GM12864 (cell line): ENCODE results near the gene SORBS1.

Experiments used
- DNase-seq: peaks from one replicate; pipeline ENCODE4 v3.0.0-alpha.2; 2011; ENCODE audit warnings: low read depth
- H3K4me3 ChIP-seq: 2 replicates; pipeline ENCODE4 v1.5.1; 2011; ENCODE audit warnings: mild to moderate bottlenecking, low read depth, low read length, control low read depth
- CTCF ChIP-seq: IDR thresholded peaks from 2 replicates; pipeline ENCODE4 v1.5.1; 2011; ENCODE audit warnings: low read depth, mild to moderate bottlenecking, moderate library complexity, low read length, control low read depth, inconsistent platforms; ENCODE audit errors: missing control alignments

The SORBS1 gene

GRCh38 chr10:95552679-95553342 is 8.4 kb downstream of the SORBS1 start:
- TF ChIP-seq CTCF, result no peak
- DNase-seq, result no peak

GRCh38 chr10:95550073-95550672 is 11.0 kb downstream of the SORBS1 start:
- no peak for DNase-seq
- H3K4me3 ChIP-seq, result no peak overlapping the region
- TF ChIP-seq CTCF, result no peak

More at GRCh38 chr10:95552679-95553342, 8.4 kb downstream of the SORBS1 start:
- H3K4me3 ChIP-seq, result no peak overlapping the region

- TF ChIP-seq CTCF, result no peak
- DNase-seq, result no peak
- H3K4me3 ChIP-seq, result no peak overlapping the region
Measured at GRCh38 chr10:95547791-95548435, 13.3 kb downstream of the SORBS1 start.

- no peak for DNase-seq
- no peak for TF ChIP-seq CTCF
- H3K4me3 ChIP-seq, result no peak overlapping the region
Measured at GRCh38 chr10:95547197-95547596, 14.0 kb downstream of the SORBS1 start.

GRCh38 chr10:95545981-95546380 is 15.2 kb downstream of the SORBS1 start:
- no peak for DNase-seq
- H3K4me3 ChIP-seq, result no peak overlapping the region
- no peak for TF ChIP-seq CTCF

- TF ChIP-seq CTCF, result no peak
- no peak for DNase-seq
Measured at GRCh38 chr10:95544783-95545500, 16.2 kb downstream of the SORBS1 start.

More at GRCh38 chr10:95544783-95545500, 16.2 kb downstream of the SORBS1 start:
- H3K4me3 ChIP-seq, result no peak overlapping the region
